ENCODE measurements around the gene KIF6. TPM values are rescaled to one million over a fixed set of nuclear protein-coding genes. Genes with fewer than 3 reads are reported as not detected.

Gene KIF6
- polyA plus RNA-seq, 1 donor (not counting 4 experiments of a cell fraction or from before 2014, with no cell fraction given) = 0.14 TPM

GRCh38 chr6:39404312-39404711 is 320.9 kb downstream of the KIF6 start:
- H3K27ac ChIP-seq (ENCODE audit: control insufficient read depth, insufficient read depth, low read length) = no peak overlapping the region
- H3K27me3 ChIP-seq (ENCODE audit: control insufficient read depth, extremely low read depth, insufficient read depth, low read length) = no peaks in the 10 kb centered on the region
- H3K79me2 ChIP-seq (ENCODE audit: control insufficient read depth, insufficient read depth, low read length) = no peaks in the 10 kb centered on the region
- no peaks in the 10 kb centered on the region for H4K20me1 ChIP-seq (ENCODE audit: control insufficient read depth, extremely low read depth, insufficient read depth, low read length)
- H3K9ac ChIP-seq (ENCODE audit: control insufficient read depth, extremely low read depth, insufficient read depth, low read length) = no peak overlapping the region
- H3K4me2 ChIP-seq (ENCODE audit: control insufficient read depth, extremely low read depth, insufficient read depth, low read depth, low read length) = no peak overlapping the region
- no peak overlapping the region for H2AFZ ChIP-seq (ENCODE audit: control insufficient read depth, low read length)
- no peaks in the 10 kb centered on the region for H3K36me3 ChIP-seq (ENCODE audit: control insufficient read depth in 2 of 2, extremely low read depth in 1 of 2, insufficient read depth in 2 of 2, low read length in 2 of 2)
- FAIRE-seq (no peak), DNase-seq (ENCODE audit: low read depth, low spot score) (no peak)
- dilution Hi-C loops (cut with MboI; ENCODE audit: extremely low pct_ligation_motif_present, low sequenced_read_pairs) = no loop called here
- TF ChIP-seq EZH2 (IDR thresholded peaks at IDR 0.05; ENCODE audit: low read length) = no peak
- TF ChIP-seq CTCF (optimal IDR thresholded peaks at IDR 0.05 in 1 of 3, IDR thresholded peaks at IDR 0.05 in 1 of 3, conservative IDR thresholded peaks at IDR 0.05 in 1 of 3; ENCODE audit: extremely low read depth in 1 of 3, insufficient read depth in 2 of 3, low read length in 3 of 3) = no peak
- H3K4me3 ChIP-seq (ENCODE audit: control insufficient read depth in 2 of 3, extremely low read depth in 1 of 3, insufficient read depth in 2 of 3, low read depth in 1 of 3, low read length in 3 of 3) = no peak overlapping the region
- H3K4me1 ChIP-seq (ENCODE audit: control insufficient read depth, extremely low read depth, insufficient read depth, low read length) = no peaks in the 10 kb centered on the region
- H3K9me3 ChIP-seq (ENCODE audit: control insufficient read depth, low read depth, low read length) = no peaks in the 10 kb centered on the region
- no peaks in the 10 kb centered on the region for H3K9me1 ChIP-seq (ENCODE audit: control insufficient read depth, extremely low read depth, insufficient read depth, low read length)

DNA sequence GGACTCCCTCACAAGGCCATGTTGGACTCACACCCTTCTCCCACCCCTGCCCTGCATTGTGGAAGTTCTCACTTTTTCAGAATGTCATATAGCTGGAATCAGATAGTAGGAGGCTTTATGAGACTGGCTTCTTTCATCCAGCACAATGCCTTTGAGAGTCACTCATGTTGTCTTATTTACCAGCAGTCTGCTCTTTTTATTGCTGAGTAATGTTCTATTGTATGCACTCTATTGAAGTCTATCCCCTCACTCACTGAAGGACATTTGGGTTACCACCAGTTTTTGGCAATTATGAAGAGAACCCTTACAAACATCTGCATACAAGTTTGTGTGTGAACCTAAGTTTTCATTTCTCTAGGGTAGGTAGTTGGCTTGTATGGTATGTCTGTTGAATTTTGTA is 321.9 kb downstream of the KIF6 start:
- Histone ChIP-seq H3K4me3 (ENCODE audit: control insufficient read depth in 2 of 3, extremely low read depth in 1 of 3, insufficient read depth in 2 of 3, low read depth in 1 of 3, low read length in 3 of 3) (no peak overlapping the region), H3K9me1 (ENCODE audit: control insufficient read depth, extremely low read depth, insufficient read depth, low read length) (no peaks in the 10 kb centered on the region), H4K20me1 (ENCODE audit: control insufficient read depth, extremely low read depth, insufficient read depth, low read length) (no peaks in the 10 kb centered on the region), H3K79me2 (ENCODE audit: control insufficient read depth, insufficient read depth, low read length) (no peaks in the 10 kb centered on the region), H3K36me3 (ENCODE audit: control insufficient read depth in 2 of 2, extremely low read depth in 1 of 2, insufficient read depth in 2 of 2, low read length in 2 of 2) (no peaks in the 10 kb centered on the region), H3K4me2 (ENCODE audit: control insufficient read depth, extremely low read depth, insufficient read depth, low read depth, low read length) (no peak overlapping the region), H3K9ac (ENCODE audit: control insufficient read depth, extremely low read depth, insufficient read depth, low read length) (no peak overlapping the region), H3K27me3 (ENCODE audit: control insufficient read depth, extremely low read depth, insufficient read depth, low read length) (no peaks in the 10 kb centered on the region), H2AFZ (ENCODE audit: control insufficient read depth, low read length) (no peak overlapping the region), H3K4me1 (ENCODE audit: control insufficient read depth, extremely low read depth, insufficient read depth, low read length) (no peaks in the 10 kb centered on the region), H3K27ac (ENCODE audit: control insufficient read depth, insufficient read depth, low read length) (no peak overlapping the region), H3K9me3 (ENCODE audit: control insufficient read depth, low read depth, low read length) (no peaks in the 10 kb centered on the region)
- dilution Hi-C loops (cut with MboI; ENCODE audit: extremely low pct_ligation_motif_present, low sequenced_read_pairs) = no loop called here
- TF ChIP-seq CTCF (optimal IDR thresholded peaks at IDR 0.05 in 1 of 3, IDR thresholded peaks at IDR 0.05 in 1 of 3, conservative IDR thresholded peaks at IDR 0.05 in 1 of 3; ENCODE audit: extremely low read depth in 1 of 3, insufficient read depth in 2 of 3, low read length in 3 of 3) (no peak), EZH2 (IDR thresholded peaks at IDR 0.05; ENCODE audit: low read length) (no peak)
- DNase-seq (ENCODE audit: low read depth, low spot score) = no peak
- FAIRE-seq = no peak
